WTC11 (cell line): ENCODE data around the gene VDR. TPM values are rescaled to one million over a fixed set of nuclear protein-coding genes. Genes with fewer than 3 reads are reported as not detected.

Experiments
- ATAC-seq: fragments of 200-7000 bp; cut with Tn5 transposase; 2 replicates; pipeline ENCODE4 v1.10.0; 2021; ENCODE audit warnings: mild to moderate bottlenecking, moderate library complexity
- CTCF ChIA-PET: fragments of 300-600 bp; sonication (Branson Sonifier 250); formaldehyde crosslinking; loops from one replicate; lab custom pipeline; 2021; ENCODE audit warnings: antibody characterized with exemption; lab: Charles Lee
- POLR2A ChIA-PET: fragments of 350-600 bp; sonication (Branson Sonifier 250); formaldehyde crosslinking; loops from one replicate; lab custom pipeline; 2021; ENCODE audit warnings: antibody characterized with exemption; lab: Charles Lee
- DNase-seq: peaks from one replicate; pipeline ENCODE4 v3.0.0; 2021; ENCODE audit warnings: low spot score
- H3K27ac Mint-ChIP-seq: 2 replicates; pipeline ENCODE4 v1.8.0; 2021; ENCODE audit warnings: mixed read lengths
- H3K27me3 Mint-ChIP-seq: 2 replicates; pipeline ENCODE4 v1.8.0; 2021; ENCODE audit warnings: low read depth, mild to moderate bottlenecking, moderate library complexity, mixed read lengths
- H3K36me3 Mint-ChIP-seq: 2 replicates; pipeline ENCODE4 v1.8.0; 2021; ENCODE audit warnings: mixed read lengths
- H3K4me1 Mint-ChIP-seq: 2 replicates; pipeline ENCODE4 v1.8.0; 2022; ENCODE audit warnings: mixed read lengths
- H3K4me3 Mint-ChIP-seq: 2 replicates; pipeline ENCODE4 v1.8.0; 2021; ENCODE audit warnings: mild to moderate bottlenecking, moderate library complexity, mixed read lengths
- H3K9me3 Mint-ChIP-seq: 2 replicates; pipeline ENCODE4 v1.8.0; 2021; ENCODE audit warnings: mixed read lengths
- AFF4 ChIP-seq: sonication (generic); formaldehyde crosslinking; IDR thresholded peaks from 2 replicates; pipeline ENCODE4 v1.8.1; 2023; ENCODE audit warnings: mild to moderate bottlenecking, missing genetic modification reagents, borderline replicate concordance
- E2F1 ChIP-seq: sonication (generic); formaldehyde crosslinking; IDR thresholded peaks from 2 replicates; pipeline ENCODE4 v1.8.0; 2022; ENCODE audit warnings: mild to moderate bottlenecking, missing genetic modification reagents
- FOXP4 ChIP-seq: sonication (generic); formaldehyde crosslinking; IDR thresholded peaks from 2 replicates; pipeline ENCODE4 v1.8.0; 2022; ENCODE audit warnings: mild to moderate bottlenecking, missing genetic modification reagents
- JUN ChIP-seq: sonication (generic); formaldehyde crosslinking; IDR thresholded peaks from 2 replicates; pipeline ENCODE4 v1.8.0; 2023; ENCODE audit warnings: mild to moderate bottlenecking, missing genetic modification reagents
- MAX ChIP-seq: sonication (generic); formaldehyde crosslinking; IDR thresholded peaks from 2 replicates; pipeline ENCODE4 v1.8.0; 2022; ENCODE audit warnings: mild to moderate bottlenecking, missing genetic modification reagents
- MLX ChIP-seq: sonication (generic); formaldehyde crosslinking; IDR thresholded peaks from 2 replicates; pipeline ENCODE4 v1.8.1; 2023; ENCODE audit warnings: mild to moderate bottlenecking, missing genetic modification reagents, moderate library complexity
- MXD4 ChIP-seq: fragments of 250-450 bp; sonication (Bioruptor Pico); IDR thresholded peaks from 2 replicates; pipeline ENCODE4 v1.8.0; 2021; ENCODE audit warnings: mild to moderate bottlenecking, moderate library complexity, borderline replicate concordance
- NFYB ChIP-seq: sonication (generic); formaldehyde crosslinking; conservative IDR thresholded peaks from 2 replicates; pipeline ENCODE4 v1.8.0; 2022; ENCODE audit warnings: low read depth, missing genetic modification reagents
- RELA ChIP-seq: sonication (generic); formaldehyde crosslinking; IDR thresholded peaks from 2 replicates; pipeline ENCODE4 v1.8.1; 2022; ENCODE audit warnings: missing genetic modification reagents, mild to moderate bottlenecking, borderline replicate concordance
- SMAD3 ChIP-seq: sonication (generic); formaldehyde crosslinking; IDR thresholded peaks from 2 replicates; pipeline ENCODE4 v1.8.0; 2022; ENCODE audit warnings: missing genetic modification reagents, mild to moderate bottlenecking, borderline replicate concordance
- TP53 ChIP-seq: sonication (generic); formaldehyde crosslinking; IDR thresholded peaks from 2 replicates; pipeline ENCODE4 v1.8.1; 2023; ENCODE audit warnings: mild to moderate bottlenecking, missing genetic modification reagents
- ZNF138 ChIP-seq: sonication (generic); formaldehyde crosslinking; conservative IDR thresholded peaks from 2 replicates; pipeline ENCODE4 v1.8.1; 2022; ENCODE audit warnings: mild to moderate bottlenecking, moderate library complexity, missing genetic modification reagents
- total RNA-seq: library from RNA; stranded (reverse); gene quantifications from 3 replicates; pipeline ENCODE4 v1.2.3, GENCODE V29; 2021
- TF ChIP-seq, protein P1 (sequence below): sonication (generic); formaldehyde crosslinking; conservative IDR thresholded peaks from 2 replicates; pipeline ENCODE4 v1.8.1; 2022; ENCODE audit warnings: mild to moderate bottlenecking, missing genetic modification reagents

The VDR gene
- total RNA-seq, 1 experiment from 2014 or later, result 1.3 TPM

GRCh38 chr12:47860873-47861272, 43.9 kb downstream of the VDR start:
- no peaks in the 10 kb centered on the region for H3K4me1 Mint-ChIP-seq
- ATAC-seq (no peak), DNase-seq (no peak)
- TF ChIP-seq, protein P1, sequence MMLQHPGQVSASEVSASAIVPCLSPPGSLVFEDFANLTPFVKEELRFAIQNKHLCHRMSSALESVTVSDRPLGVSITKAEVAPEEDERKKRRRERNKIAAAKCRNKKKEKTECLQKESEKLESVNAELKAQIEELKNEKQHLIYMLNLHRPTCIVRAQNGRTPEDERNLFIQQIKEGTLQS (CRISPR knock-in tag), result no peak
- TF ChIP-seq RELA (CRISPR knock-in tag) (no peak), MLX (CRISPR knock-in tag) (no peak), MXD4 (no peak)
- no peaks in the 10 kb centered on the region for H3K36me3 Mint-ChIP-seq
- no peaks in the 10 kb centered on the region for H3K9me3 Mint-ChIP-seq
- ChIA-PET CTCF (interaction anchor here (1.3 kb wide), 1 partner anchor 44 kb away, joined by 5 read pairs; the partner anchor contains the start of gene VDR), POLR2A (no interaction called here)
- no peak overlapping the region for H3K27ac Mint-ChIP-seq
- H3K4me3 Mint-ChIP-seq, result no peak overlapping the region
- peaks cover 4% of the 10 kb centered on the region for H3K27me3 Mint-ChIP-seq

- H3K27me3 Mint-ChIP-seq, result peaks cover 4% of the 10 kb centered on the region
- no peaks in the 10 kb centered on the region for H3K36me3 Mint-ChIP-seq
- no peaks in the 10 kb centered on the region for H3K4me1 Mint-ChIP-seq
- POLR2A ChIA-PET, result no interaction called here
- CTCF ChIA-PET, result interaction anchor here (1.3 to 1.4 kb wide), 2 partner anchors 23 to 45 kb away, joined by 3 to 5 read pairs; partner anchors contain the start of gene VDR
- no peaks in the 10 kb centered on the region for H3K9me3 Mint-ChIP-seq
- TF ChIP-seq TP53 (CRISPR knock-in tag), result no peak
- no peak for ATAC-seq
- no peak overlapping the region for H3K27ac Mint-ChIP-seq
- no peak overlapping the region for H3K4me3 Mint-ChIP-seq
- DNase-seq, result no peak
Observed at GRCh38 chr12:47860279-47860841, 44.4 kb downstream of the VDR start.

DNA sequence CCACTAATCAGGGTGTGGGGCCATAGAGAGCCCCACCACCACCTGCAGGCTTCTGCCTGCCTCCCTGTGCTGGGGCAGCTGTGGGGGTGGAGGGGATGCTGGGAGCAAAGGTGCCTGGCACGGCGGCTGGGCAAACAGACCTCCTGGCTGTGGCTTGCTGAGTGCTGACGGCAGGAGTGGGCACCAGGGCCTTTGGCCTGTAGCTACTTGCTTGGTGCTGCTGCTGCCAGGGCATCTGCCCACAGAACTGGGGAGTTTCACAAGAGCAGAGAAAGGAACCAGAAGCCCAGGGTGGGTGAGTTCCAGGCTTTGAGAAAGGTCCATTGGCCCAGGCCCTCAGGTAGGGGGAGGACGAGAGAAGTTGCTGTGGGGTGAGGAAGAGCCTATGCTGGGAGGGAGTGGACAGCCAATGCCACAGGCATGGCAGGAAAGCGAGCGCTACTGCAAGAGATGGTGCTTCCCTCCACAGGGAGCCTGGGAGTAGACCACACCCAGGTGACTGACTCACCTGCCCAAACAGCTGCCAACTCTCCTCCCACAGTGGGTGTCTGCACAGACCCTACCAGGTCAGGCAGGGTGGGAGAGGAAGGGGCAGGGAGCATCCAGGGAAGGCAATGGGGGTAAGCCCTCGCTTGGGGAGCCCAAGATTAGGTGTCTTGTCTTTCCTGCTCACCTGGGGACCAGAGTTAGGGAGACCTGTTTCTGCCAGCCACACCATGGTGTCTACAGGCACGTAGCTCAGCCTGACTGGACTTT, 46.1 kb downstream of the VDR start:
- no peaks in the 10 kb centered on the region for H3K4me1 Mint-ChIP-seq
- no peaks in the 10 kb centered on the region for H3K9me3 Mint-ChIP-seq
- DNase-seq (no peak), ATAC-seq (no peak)
- no peak overlapping the region for H3K4me3 Mint-ChIP-seq
- H3K36me3 Mint-ChIP-seq, result no peaks in the 10 kb centered on the region
- POLR2A ChIA-PET, result no interaction called here
- TF ChIP-seq FOXP4 (no peak), AFF4 (CRISPR knock-in tag) (no peak), E2F1 (CRISPR knock-in tag) (no peak), NFYB (CRISPR knock-in tag) (no peak), SMAD3 (no peak), ZNF138 (no peak), JUN (CRISPR knock-in tag) (no peak), MAX (CRISPR knock-in tag) (no peak)
- TF ChIP-seq, all 79 proteins: peak for 0
- CTCF ChIA-PET, result interaction anchor here (0.7 to 1.4 kb wide), 2 partner anchors 21 to 46 kb away, joined by 3 read pairs; no protein-coding TSS in a partner anchor
- Mint-ChIP-seq H3K27ac (no peak overlapping the region), H3K27me3 (peaks cover 4% of the 10 kb centered on the region)
